ENCODE results near the gene PACRG.

GRCh38 chr6:163181666-163182180 is 453.9 kb downstream of the PACRG start:
- TF ChIP-seq GLIS3 (CRISPR knock-in tag; IDR thresholded peaks at IDR 0.05): no peak
- TF ChIP-seq CSRNP3 (CRISPR knock-in tag; IDR thresholded peaks at IDR 0.05): no peak
- no peak for TF ChIP-seq PATZ1 (CRISPR knock-in tag; IDR thresholded peaks at IDR 0.05; ENCODE audit: borderline replicate concordance)
- no peak for TF ChIP-seq ZFP30 (CRISPR knock-in tag; IDR thresholded peaks at IDR 0.05)
- TF ChIP-seq TCF4 (CRISPR knock-in tag; IDR thresholded peaks at IDR 0.05; ENCODE audit: borderline replicate concordance): no peak
- no peak for TF ChIP-seq PPARA (CRISPR knock-in tag; IDR thresholded peaks at IDR 0.05; ENCODE audit: borderline replicate concordance)
- no peak for TF ChIP-seq ZNF8 (CRISPR knock-in tag; IDR thresholded peaks at IDR 0.05)
- no peak for TF ChIP-seq BACH2 (CRISPR knock-in tag; IDR thresholded peaks at IDR 0.05; ENCODE audit: borderline replicate concordance)
- TF ChIP-seq ESRRG (CRISPR knock-in tag; IDR thresholded peaks at IDR 0.05): no peak
- no peak for TF ChIP-seq RARB (CRISPR knock-in tag; IDR thresholded peaks at IDR 0.05)
- TF ChIP-seq TSHZ2 (CRISPR knock-in tag; IDR thresholded peaks at IDR 0.05): no peak
